C4-2B (cell line): ENCODE data around the gene PPBP.

ENCODE experiments used
- CTCF ChIP-seq: fragments of 450-650 bp; conservative IDR thresholded peaks from 2 replicates; pipeline ENCODE4 v1.5.1; 2017; ENCODE audit warnings: mild to moderate bottlenecking
- ZFX ChIP-seq: fragments of 450-650 bp; IDR thresholded peaks from 2 replicates; pipeline ENCODE4 v1.6.1; 2017

- TF ChIP-seq CTCF (no peak), ZFX (no peak)
Observed at GRCh38 chr4:73936969-73937368, 51.0 kb downstream of the PPBP start.
